ENCODE data around the gene NAPSA. TPM values are rescaled to one million over a fixed set of nuclear protein-coding genes. Genes with fewer than 3 reads are reported as not detected.

Gene NAPSA
- total RNA-seq (1 to 10 TPM in 1 of 2 donors, under 1 TPM in 1; 0.52 to 1.5 TPM), polyA plus RNA-seq (1 to 10 TPM; 1.1 to 1.6 TPM)
- long read RNA-seq, donor 1, partial matches to known transcripts = 0 of 1 reads
- long read RNA-seq, donor 1, other reads (novel, unspliced or antisense) = 1 of 1 reads
- long read RNA-seq, donor 2 = 0 reads

- no peaks in the 10 kb centered on the region for H3K9me3 ChIP-seq (ENCODE audit: control insufficient read depth, low read length)
- no peaks in the 10 kb centered on the region for H3K36me3 ChIP-seq (ENCODE audit: control insufficient read depth in 1 of 2, insufficient read depth in 2 of 2, low read length in 1 of 2)
- no peak for DNase-seq
- ATAC-seq (ENCODE audit: low FRiP score) = no peak
- no peaks in the 10 kb centered on the region for H3K27me3 ChIP-seq (ENCODE audit: control insufficient read depth in 1 of 2, insufficient read depth in 2 of 2, low read length in 1 of 2)
- no peak within 1 kb of the TSS for H3K4me3 ChIP-seq (ENCODE audit: low read length in 2 of 2)
- WGBS, 2 donors = 82 to 83% methylated on average over 11 of the region's 11 CpGs
- no peaks in the 10 kb centered on the region for H3K4me1 ChIP-seq (ENCODE audit: control insufficient read depth in 1 of 2, insufficient read depth in 2 of 2, low read length in 2 of 2)
- H3K27ac ChIP-seq (ENCODE audit: low read depth in 1 of 2, low read length in 2 of 2) = no peak within 1 kb of the TSS
- intact Hi-C loops (cut with DNase I) = loop anchor here in 1 of 2 donors (2.0 kb wide), 1 partner anchor 49 kb away; no protein-coding TSS in a partner anchor
Measured at GRCh38 chr19:50365434-50366306, at the start of gene NAPSA. NAPSA (minus strand) TSS chr19:50365639; CDS start chr19:50365621, 18 bp downstream.

GRCh38 chr19:50413531-50413930 lies 48.1 kb upstream of the NAPSA start:
- no peaks in the 10 kb centered on the region for H3K36me3 ChIP-seq (ENCODE audit: control insufficient read depth in 1 of 2, insufficient read depth in 2 of 2, low read length in 1 of 2)
- no peak for ATAC-seq (ENCODE audit: low FRiP score)
- H3K27ac ChIP-seq (ENCODE audit: low read depth in 1 of 2, low read length in 2 of 2) = no peak overlapping the region
- no peaks in the 10 kb centered on the region for H3K4me1 ChIP-seq (ENCODE audit: control insufficient read depth in 1 of 2, insufficient read depth in 2 of 2, low read length in 2 of 2)
- 95 to 97% methylated on average over 21 of the region's 21 CpGs for WGBS, 2 donors
- intact Hi-C loops (cut with DNase I) = no loop called here
- H3K27me3 ChIP-seq (ENCODE audit: control insufficient read depth in 1 of 2, insufficient read depth in 2 of 2, low read length in 1 of 2) = no peaks in the 10 kb centered on the region
- no peak for DNase-seq
- H3K9me3 ChIP-seq (ENCODE audit: control insufficient read depth, low read length) = no peaks in the 10 kb centered on the region
- no peak overlapping the region for H3K4me3 ChIP-seq (ENCODE audit: low read length in 2 of 2)

- ATAC-seq (ENCODE audit: low FRiP score) = no peak
- intact Hi-C loops (cut with DNase I) = no loop called here
- H3K27ac ChIP-seq (ENCODE audit: low read depth in 1 of 2, low read length in 2 of 2) = no peak overlapping the region
Measured at GRCh38 chr19:50413096-50413495, 47.7 kb upstream of the NAPSA start.

GRCh38 chr19:50412419-50412818 lies 47.0 kb upstream of the NAPSA start:
- DNase-seq (no peak), ATAC-seq (ENCODE audit: low FRiP score) (no peak)
- H3K4me1 ChIP-seq (ENCODE audit: control insufficient read depth in 1 of 2, insufficient read depth in 2 of 2, low read length in 2 of 2) = no peaks in the 10 kb centered on the region
- H3K27me3 ChIP-seq (ENCODE audit: control insufficient read depth in 1 of 2, insufficient read depth in 2 of 2, low read length in 1 of 2) = no peaks in the 10 kb centered on the region
- H3K9me3 ChIP-seq (ENCODE audit: control insufficient read depth, low read length) = no peaks in the 10 kb centered on the region
- WGBS, 2 donors = 98% methylated on average over 2 of the region's 2 CpGs
- no peaks in the 10 kb centered on the region for H3K36me3 ChIP-seq (ENCODE audit: control insufficient read depth in 1 of 2, insufficient read depth in 2 of 2, low read length in 1 of 2)
- no peak overlapping the region for H3K27ac ChIP-seq (ENCODE audit: low read depth in 1 of 2, low read length in 2 of 2)
- no peak overlapping the region for H3K4me3 ChIP-seq (ENCODE audit: low read length in 2 of 2)
- intact Hi-C loops (cut with DNase I) = no loop called here

More at GRCh38 chr19:50413096-50413495, 47.7 kb upstream of the NAPSA start:
- WGBS, 2 donors = 93 to 97% methylated on average over 13 of the region's 13 CpGs
- Histone ChIP-seq H3K27me3 (ENCODE audit: control insufficient read depth in 1 of 2, insufficient read depth in 2 of 2, low read length in 1 of 2) (no peaks in the 10 kb centered on the region), H3K9me3 (ENCODE audit: control insufficient read depth, low read length) (no peaks in the 10 kb centered on the region), H3K4me3 (ENCODE audit: low read length in 2 of 2) (no peak overlapping the region), H3K36me3 (ENCODE audit: control insufficient read depth in 1 of 2, insufficient read depth in 2 of 2, low read length in 1 of 2) (no peaks in the 10 kb centered on the region), H3K4me1 (ENCODE audit: control insufficient read depth in 1 of 2, insufficient read depth in 2 of 2, low read length in 2 of 2) (no peaks in the 10 kb centered on the region)
- DNase-seq = no peak

GRCh38 chr19:50410109-50410508 lies 44.7 kb upstream of the NAPSA start:
- no peaks in the 10 kb centered on the region for H3K27me3 ChIP-seq (ENCODE audit: control insufficient read depth in 1 of 2, insufficient read depth in 2 of 2, low read length in 1 of 2)
- no peak overlapping the region for H3K27ac ChIP-seq (ENCODE audit: low read depth in 1 of 2, low read length in 2 of 2)
- ATAC-seq (ENCODE audit: low FRiP score) (no peak), DNase-seq (no peak)
- no peak overlapping the region for H3K4me3 ChIP-seq (ENCODE audit: low read length in 2 of 2)
- intact Hi-C loops (cut with DNase I) = no loop called here
- no peaks in the 10 kb centered on the region for H3K36me3 ChIP-seq (ENCODE audit: control insufficient read depth in 1 of 2, insufficient read depth in 2 of 2, low read length in 1 of 2)
- 86% methylated on average over 10 of the region's 10 CpGs for WGBS, 2 donors
- no peaks in the 10 kb centered on the region for H3K4me1 ChIP-seq (ENCODE audit: control insufficient read depth in 1 of 2, insufficient read depth in 2 of 2, low read length in 2 of 2)
- H3K9me3 ChIP-seq (ENCODE audit: control insufficient read depth, low read length) = no peaks in the 10 kb centered on the region

GRCh38 chr19:50409347-50409746 lies 43.9 kb upstream of the NAPSA start:
- WGBS, 2 donors = 96 to 97% methylated on average over 17 of the region's 17 CpGs
- Histone ChIP-seq H3K36me3 (ENCODE audit: control insufficient read depth in 1 of 2, insufficient read depth in 2 of 2, low read length in 1 of 2) (no peaks in the 10 kb centered on the region), H3K9me3 (ENCODE audit: control insufficient read depth, low read length) (no peaks in the 10 kb centered on the region), H3K4me3 (ENCODE audit: low read length in 2 of 2) (no peak overlapping the region), H3K27ac (ENCODE audit: low read depth in 1 of 2, low read length in 2 of 2) (no peak overlapping the region), H3K27me3 (ENCODE audit: control insufficient read depth in 1 of 2, insufficient read depth in 2 of 2, low read length in 1 of 2) (no peaks in the 10 kb centered on the region), H3K4me1 (ENCODE audit: control insufficient read depth in 1 of 2, insufficient read depth in 2 of 2, low read length in 2 of 2) (no peaks in the 10 kb centered on the region)
- DNase-seq (no peak), ATAC-seq (ENCODE audit: low FRiP score) (no peak)
- intact Hi-C loops (cut with DNase I) = no loop called here

- Histone ChIP-seq H3K4me3 (ENCODE audit: low read length in 2 of 2) (no peak overlapping the region), H3K36me3 (ENCODE audit: control insufficient read depth in 1 of 2, insufficient read depth in 2 of 2, low read length in 1 of 2) (no peaks in the 10 kb centered on the region), H3K27me3 (ENCODE audit: control insufficient read depth in 1 of 2, insufficient read depth in 2 of 2, low read length in 1 of 2) (no peaks in the 10 kb centered on the region), H3K9me3 (ENCODE audit: control insufficient read depth, low read length) (no peaks in the 10 kb centered on the region), H3K4me1 (ENCODE audit: control insufficient read depth in 1 of 2, insufficient read depth in 2 of 2, low read length in 2 of 2) (no peaks in the 10 kb centered on the region), H3K27ac (ENCODE audit: low read depth in 1 of 2, low read length in 2 of 2) (no peak overlapping the region)
- DNase-seq = no peak
- intact Hi-C loops (cut with DNase I) = no loop called here
- ATAC-seq (ENCODE audit: low FRiP score) = no peak
- WGBS, 2 donors = 94 to 96% methylated on average over 19 of the region's 19 CpGs
Measured at GRCh38 chr19:50406829-50407228, 41.4 kb upstream of the NAPSA start.

GRCh38 chr19:50406156-50406820 lies 40.8 kb upstream of the NAPSA start:
- 89 to 91% methylated on average over 22 of the region's 22 CpGs for WGBS, 2 donors
- Histone ChIP-seq H3K36me3 (ENCODE audit: control insufficient read depth in 1 of 2, insufficient read depth in 2 of 2, low read length in 1 of 2) (no peaks in the 10 kb centered on the region), H3K4me3 (ENCODE audit: low read length in 2 of 2) (no peak overlapping the region)

More at GRCh38 chr19:50406156-50406820, 40.8 kb upstream of the NAPSA start:
- ATAC-seq (ENCODE audit: low FRiP score) (no peak), DNase-seq (no peak)
- intact Hi-C loops (cut with DNase I) = no loop called here
- Histone ChIP-seq H3K4me1 (ENCODE audit: control insufficient read depth in 1 of 2, insufficient read depth in 2 of 2, low read length in 2 of 2) (no peaks in the 10 kb centered on the region), H3K9me3 (ENCODE audit: control insufficient read depth, low read length) (no peaks in the 10 kb centered on the region), H3K27me3 (ENCODE audit: control insufficient read depth in 1 of 2, insufficient read depth in 2 of 2, low read length in 1 of 2) (no peaks in the 10 kb centered on the region), H3K27ac (ENCODE audit: low read depth in 1 of 2, low read length in 2 of 2) (no peak overlapping the region)

Measured in aorta (tissue), 5 donors.